CD8-positive, alpha-beta memory T cell (primary cell): ENCODE results near the gene VAV2. TPM values are rescaled to one million over a fixed set of nuclear protein-coding genes. Genes with fewer than 3 reads are reported as not detected.

Experiments
- CTCF ChIA-PET: fragments of 350-600 bp; sonication (Branson Sonifier 250); formaldehyde crosslinking; loops from one replicate; lab custom pipeline; 2021; ENCODE audit warnings: antibody characterized with exemption; lab: Charles Lee
- POLR2A ChIA-PET: fragments of 350-600 bp; sonication (Branson Sonifier 250); formaldehyde crosslinking; loops from one replicate; lab custom pipeline; 2021; ENCODE audit warnings: antibody characterized with exemption; lab: Charles Lee
- DNase-seq, 5 donors: peaks; one replicate each; pipeline versions ENCODE4 v3.0.0 to v3.0.0-alpha.2; 2020 to 2022; ENCODE audit warnings: mixed read lengths in 1 of 5
- H3K27ac ChIP-seq: one replicate; pipeline ENCODE4 v1.7.0; 2013; ENCODE audit warnings: low read depth, mild to moderate bottlenecking, low read length, moderate library complexity
- H3K27me3 ChIP-seq: 2 replicates; pipeline ENCODE4 v1.7.0; 2013; ENCODE audit warnings: low read length, mild to moderate bottlenecking; ENCODE audit not compliant: insufficient read depth, poor library complexity, severe bottlenecking
- H3K36me3 ChIP-seq: 2 replicates; pipeline ENCODE4 v1.7.0; 2013; ENCODE audit warnings: mild to moderate bottlenecking, low read length, moderate library complexity; ENCODE audit not compliant: insufficient read depth
- H3K4me1 ChIP-seq: 2 replicates; pipeline ENCODE4 v1.7.0; 2013; ENCODE audit warnings: mild to moderate bottlenecking, low read length, moderate library complexity; ENCODE audit not compliant: insufficient read depth
- H3K4me3 ChIP-seq: 2 replicates; pipeline ENCODE4 v1.7.0; 2013; ENCODE audit warnings: mild to moderate bottlenecking, low read length
- H3K9me3 ChIP-seq: 2 replicates; pipeline ENCODE4 v1.7.0; 2013; ENCODE audit warnings: mild to moderate bottlenecking, low read length
- H3K27ac Mint-ChIP-seq, 8 donors: one replicate each; pipeline ENCODE4 v1.8.0; 2020 to 2021; ENCODE audit warnings: mixed read lengths in 8 of 8, mild to moderate bottlenecking in 6 of 8, inconsistent platforms in 3 of 8, moderate library complexity in 3 of 8
- H3K27me3 Mint-ChIP-seq, 2 donors: one replicate each; pipeline ENCODE4 v1.8.0; 2020 to 2021; ENCODE audit warnings: mixed read lengths in 2 of 2, mild to moderate bottlenecking in 1 of 2, moderate library complexity in 1 of 2
- H3K36me3 Mint-ChIP-seq, 3 donors: one replicate each; pipeline ENCODE4 v1.8.0; 2020 to 2021; ENCODE audit warnings: mixed read lengths in 3 of 3, inconsistent platforms in 1 of 3, mild to moderate bottlenecking in 1 of 3
- H3K4me1 Mint-ChIP-seq, 3 donors: one replicate each; pipeline ENCODE4 v1.8.0; 2020 to 2021; ENCODE audit warnings: mixed read lengths in 3 of 3, inconsistent platforms in 1 of 3, mild to moderate bottlenecking in 1 of 3
- H3K4me3 Mint-ChIP-seq, 7 donors: one replicate each; pipeline ENCODE4 v1.8.0; 2020 to 2021; ENCODE audit warnings: mixed read lengths in 7 of 7, mild to moderate bottlenecking in 6 of 7, moderate library complexity in 4 of 7, inconsistent platforms in 2 of 7
- H3K9me3 Mint-ChIP-seq, 5 donors: one replicate each; pipeline ENCODE4 v1.8.0; 2020 to 2022; ENCODE audit warnings: mixed read lengths in 5 of 5, mild to moderate bottlenecking in 3 of 5, moderate library complexity in 2 of 5, inconsistent platforms in 1 of 5
- polyA plus RNA-seq: library from polyadenylated mRNA; unstranded; fragments of 300-500 nt; fragmentation: Illumina TruSeq; gene quantifications from one replicate; pipeline ENCODE4 v1.2.3, GENCODE V29; 2021
- total RNA-seq, 2 experiments: library from RNA; stranded (reverse); gene quantifications; one replicate each; pipeline ENCODE4 v1.2.3, GENCODE V29; 2021

VAV2 gene
- total and polyA plus RNA-seq, 3 experiments from 2014 or later: 1.1 to 7.6 (median 6.0) TPM

- Mint-ChIP-seq H3K27me3 (peaks cover 0 to 1% of the 10 kb centered on the region in 2 donors), H3K27ac (no peak overlapping the region), H3K9me3 (peaks cover 0 to 1% (median 0%) of the 10 kb centered on the region in 5 donors), H3K36me3 (peaks cover 0 to 2% (median 0%) of the 10 kb centered on the region in 3 donors), H3K4me1 (no peaks in the 10 kb centered on the region), H3K4me3 (no peak overlapping the region)
- Histone ChIP-seq H3K36me3 (no peaks in the 10 kb centered on the region), H3K4me3 (no peak overlapping the region), H3K27me3 (no peaks in the 10 kb centered on the region), H3K27ac (no peak overlapping the region), H3K4me1 (no peaks in the 10 kb centered on the region), H3K9me3 (no peaks in the 10 kb centered on the region)
- POLR2A ChIA-PET: no interaction called here
- CTCF ChIA-PET: interaction anchor here (1.2 to 5.6 kb wide), 3 partner anchors 8 to 215 kb away, joined by 3 to 94 read pairs (median 4); no protein-coding TSS in a partner anchor
- no peak for DNase-seq
Observed at GRCh38 chr9:133779516-133780403, 212.4 kb downstream of the VAV2 start.

- H3K9me3 Mint-ChIP-seq: peaks cover 0 to 2% (median 1%) of the 10 kb centered on the region in 5 donors
- ChIA-PET CTCF (interaction anchor here (1.2 kb wide), 1 partner anchor 216 kb away, joined by 3 read pairs; no protein-coding TSS in a partner anchor), POLR2A (no interaction called here)
- DNase-seq: no peak
- H3K27me3 Mint-ChIP-seq: peaks cover 0 to 1% of the 10 kb centered on the region in 2 donors
- no peak overlapping the region for H3K27ac ChIP-seq
- H3K27me3 ChIP-seq: no peaks in the 10 kb centered on the region
- H3K36me3 Mint-ChIP-seq: peaks cover 0 to 2% (median 0%) of the 10 kb centered on the region in 3 donors
- H3K9me3 ChIP-seq: no peaks in the 10 kb centered on the region
- H3K4me3 Mint-ChIP-seq: no peak overlapping the region
- H3K4me1 ChIP-seq: no peaks in the 10 kb centered on the region
- H3K27ac Mint-ChIP-seq: no peak overlapping the region
- no peaks in the 10 kb centered on the region for H3K4me1 Mint-ChIP-seq
- no peaks in the 10 kb centered on the region for H3K36me3 ChIP-seq
- H3K4me3 ChIP-seq: no peak overlapping the region
Observed at GRCh38 chr9:133779081-133779480, 213.0 kb downstream of the VAV2 start.

- Histone ChIP-seq H3K27ac (no peak overlapping the region), H3K4me3 (no peak overlapping the region), H3K9me3 (no peaks in the 10 kb centered on the region), H3K4me1 (no peaks in the 10 kb centered on the region), H3K36me3 (no peaks in the 10 kb centered on the region), H3K27me3 (no peaks in the 10 kb centered on the region)
- H3K27ac Mint-ChIP-seq: no peak overlapping the region
- H3K36me3 Mint-ChIP-seq: peaks cover 0 to 3% (median 2%) of the 10 kb centered on the region in 3 donors
- H3K9me3 Mint-ChIP-seq: peaks cover 0 to 3% (median 2%) of the 10 kb centered on the region in 5 donors
- H3K4me3 Mint-ChIP-seq: no peak overlapping the region
- no peak for DNase-seq
- H3K4me1 Mint-ChIP-seq: no peaks in the 10 kb centered on the region
- ChIA-PET CTCF (interaction anchor here (1.2 kb wide), 1 partner anchor 217 kb away, joined by 3 read pairs; no protein-coding TSS in a partner anchor), POLR2A (no interaction called here)
- peaks cover 0 to 1% of the 10 kb centered on the region in 2 donors for H3K27me3 Mint-ChIP-seq
Observed at GRCh38 chr9:133778336-133779013, 213.6 kb downstream of the VAV2 start.

- H3K9me3 Mint-ChIP-seq: peaks cover 0 to 3% (median 2%) of the 10 kb centered on the region in 5 donors
- ChIA-PET CTCF (no interaction called here), POLR2A (no interaction called here)
- H3K27ac Mint-ChIP-seq: no peak overlapping the region
- H3K27me3 Mint-ChIP-seq: peaks cover 0 to 1% of the 10 kb centered on the region in 2 donors
- H3K4me1 Mint-ChIP-seq: no peaks in the 10 kb centered on the region
- Histone ChIP-seq H3K4me1 (no peaks in the 10 kb centered on the region), H3K27me3 (no peaks in the 10 kb centered on the region), H3K27ac (no peak overlapping the region), H3K9me3 (no peaks in the 10 kb centered on the region), H3K36me3 (no peaks in the 10 kb centered on the region), H3K4me3 (no peak overlapping the region)
- H3K36me3 Mint-ChIP-seq: peaks cover 0 to 4% (median 4%) of the 10 kb centered on the region in 3 donors
- no peak for DNase-seq
- no peak overlapping the region for H3K4me3 Mint-ChIP-seq
Observed at GRCh38 chr9:133777871-133778270, 214.3 kb downstream of the VAV2 start.

GRCh38 chr9:133777068-133777791, 214.9 kb downstream of the VAV2 start:
- peaks cover 0 to 4% (median 4%) of the 10 kb centered on the region in 3 donors for H3K36me3 Mint-ChIP-seq
- no peak for DNase-seq
- no peak overlapping the region for H3K27ac ChIP-seq
- H3K27me3 Mint-ChIP-seq: peaks cover 0 to 1% of the 10 kb centered on the region in 2 donors
- no peaks in the 10 kb centered on the region for H3K4me1 Mint-ChIP-seq
- no peak overlapping the region for H3K27ac Mint-ChIP-seq
- peaks cover 0 to 3% (median 2%) of the 10 kb centered on the region in 5 donors for H3K9me3 Mint-ChIP-seq
- no peaks in the 10 kb centered on the region for H3K36me3 ChIP-seq
- H3K4me3 Mint-ChIP-seq: no peak overlapping the region
- POLR2A ChIA-PET: no interaction called here
- H3K9me3 ChIP-seq: no peaks in the 10 kb centered on the region
- H3K4me1 ChIP-seq: no peaks in the 10 kb centered on the region
- no peaks in the 10 kb centered on the region for H3K27me3 ChIP-seq
- CTCF ChIA-PET: no interaction called here
- no peak overlapping the region for H3K4me3 ChIP-seq

- ChIA-PET POLR2A (no interaction called here), CTCF (no interaction called here)
- Mint-ChIP-seq H3K27ac (peak overlapping the region in 1 of 8 donors; percentile 47), H3K4me1 (no peaks in the 10 kb centered on the region), H3K4me3 (no peak overlapping the region), H3K36me3 (peaks cover 0 to 4% (median 4%) of the 10 kb centered on the region in 3 donors), H3K27me3 (peaks cover 0 to 1% of the 10 kb centered on the region in 2 donors), H3K9me3 (peaks cover 0 to 3% (median 2%) of the 10 kb centered on the region in 5 donors)
- H3K27me3 ChIP-seq: no peaks in the 10 kb centered on the region
- H3K9me3 ChIP-seq: no peaks in the 10 kb centered on the region
- no peak overlapping the region for H3K4me3 ChIP-seq
- H3K4me1 ChIP-seq: no peaks in the 10 kb centered on the region
- no peak for DNase-seq
- H3K27ac ChIP-seq: no peak overlapping the region
- no peaks in the 10 kb centered on the region for H3K36me3 ChIP-seq
Observed at GRCh38 chr9:133775951-133776905, 215.9 kb downstream of the VAV2 start.

GRCh38 chr9:133775291-133775690, 216.8 kb downstream of the VAV2 start:
- no peaks in the 10 kb centered on the region for H3K4me1 Mint-ChIP-seq

More at GRCh38 chr9:133775291-133775690, 216.8 kb downstream of the VAV2 start:
- H3K4me3 ChIP-seq: no peak overlapping the region
- Mint-ChIP-seq H3K36me3 (peaks cover 0 to 4% (median 4%) of the 10 kb centered on the region in 3 donors), H3K27me3 (peaks cover 0 to 1% of the 10 kb centered on the region in 2 donors), H3K4me3 (no peak overlapping the region), H3K9me3 (peaks cover 0 to 3% (median 2%) of the 10 kb centered on the region in 5 donors), H3K27ac (no peak overlapping the region)
- no peaks in the 10 kb centered on the region for H3K4me1 ChIP-seq
- no peaks in the 10 kb centered on the region for H3K36me3 ChIP-seq
- H3K9me3 ChIP-seq: no peaks in the 10 kb centered on the region
- no peak for DNase-seq
- no peaks in the 10 kb centered on the region for H3K27me3 ChIP-seq
- H3K27ac ChIP-seq: no peak overlapping the region
- ChIA-PET CTCF (no interaction called here), POLR2A (no interaction called here)
